HG03575 (cell line): ENCODE data around the gene CDCA4.

Experiments used
- ATAC-seq: cut with Tn5 transposase; IDR thresholded peaks from one replicate; pipeline ENCODE4 v1.9.1; 2021; ENCODE audit not compliant: unreplicated experiment, insufficient number of reproducible peaks, low FRiP score; ENCODE audit errors: extremely low read depth

The CDCA4 gene

DNA sequence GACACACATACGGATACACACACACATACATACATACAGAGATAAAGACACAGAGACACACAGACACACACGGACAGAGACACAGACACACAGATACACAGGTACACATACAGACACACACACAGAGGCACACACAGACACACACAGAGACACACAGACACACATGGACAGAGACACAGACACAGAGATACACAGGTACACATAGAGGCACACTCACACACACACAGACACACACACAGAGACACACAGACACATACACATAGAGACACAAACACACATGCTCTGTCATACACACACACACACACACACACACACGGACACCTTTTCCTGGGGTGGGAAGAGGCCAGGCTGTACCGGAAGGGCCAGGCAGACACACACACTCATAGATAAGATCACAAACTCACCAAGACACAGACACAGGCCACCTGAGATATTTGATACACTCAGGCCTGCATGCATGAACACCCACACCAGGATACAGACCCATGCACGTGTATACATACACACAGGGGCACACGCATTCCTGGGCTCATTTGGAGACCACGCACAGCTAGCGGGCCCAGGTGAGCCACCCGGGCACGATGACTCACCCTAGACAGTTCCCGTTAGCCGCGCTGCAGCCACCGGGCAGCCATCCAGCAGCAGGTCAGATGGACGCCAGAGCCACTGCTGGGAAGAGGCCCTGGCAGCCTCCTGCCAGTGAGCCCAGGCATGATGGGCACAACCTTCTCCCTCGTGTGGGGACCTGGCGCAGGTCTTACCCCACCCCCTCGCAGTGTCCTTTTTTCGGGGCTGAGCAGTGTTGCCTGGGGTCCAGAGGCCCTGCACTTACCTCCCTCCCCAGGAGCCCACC, 40.9 kb downstream of the CDCA4 start:
- ATAC-seq: no peak

- ATAC-seq: no peak
Observed at GRCh38 chr14:104978746-104979691, 41.9 kb downstream of the CDCA4 start.

DNA sequence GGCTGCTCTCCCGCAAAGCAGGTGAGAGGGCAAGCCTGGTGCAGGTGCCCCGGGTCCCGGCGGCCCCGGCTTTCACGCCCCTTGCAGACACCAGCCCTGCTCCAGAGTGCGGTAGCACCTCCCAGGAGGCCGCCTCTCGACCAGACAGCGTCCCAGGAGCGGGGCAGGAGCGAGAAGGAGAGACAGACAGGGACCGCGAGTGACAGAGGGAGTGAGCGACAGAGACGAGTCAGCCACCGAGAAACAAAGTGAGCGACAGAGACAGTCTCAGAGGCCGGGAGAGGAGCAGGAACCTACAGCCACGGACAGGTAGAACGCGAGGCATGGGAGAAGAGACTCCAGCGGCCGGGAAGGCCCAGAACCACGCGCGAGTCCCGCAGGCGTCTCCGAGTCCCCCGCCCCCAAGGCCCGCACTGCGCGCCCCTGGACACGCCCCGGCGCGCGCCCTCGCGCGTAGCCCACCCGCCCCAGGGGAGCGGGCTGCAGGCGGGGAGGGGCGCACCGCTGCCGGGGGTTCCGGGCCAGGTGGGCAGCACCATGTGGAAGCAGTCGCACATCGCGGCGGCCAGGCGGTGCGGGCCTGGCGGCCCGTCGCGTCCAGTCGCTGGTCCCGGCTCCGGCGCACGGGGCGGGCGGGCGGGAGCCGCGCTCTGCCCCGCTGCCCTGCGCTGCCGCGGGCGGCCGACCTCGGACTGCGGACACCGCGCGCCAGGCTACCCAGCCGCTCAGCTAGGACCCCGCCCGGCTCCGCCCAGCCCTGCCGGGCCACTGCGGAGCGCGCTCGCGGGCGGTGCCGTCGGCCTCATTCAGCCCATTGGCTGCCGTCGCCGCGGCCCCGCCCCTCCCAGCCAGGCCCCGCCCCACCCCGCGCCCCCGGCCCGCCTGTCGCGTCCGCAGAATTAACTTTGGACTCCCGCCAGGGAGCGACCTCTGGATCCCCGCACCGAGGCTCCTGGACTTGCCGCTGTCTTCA, 42.9 kb downstream of the CDCA4 start, which contains the start of gene AHNAK2:
Gene AHNAK2, minus strand, starts transcription at position 694 of the 973 bp plus-strand sequence. Its CDS starts 137 bp downstream, at position 557.
- ATAC-seq: no peak

DNA sequence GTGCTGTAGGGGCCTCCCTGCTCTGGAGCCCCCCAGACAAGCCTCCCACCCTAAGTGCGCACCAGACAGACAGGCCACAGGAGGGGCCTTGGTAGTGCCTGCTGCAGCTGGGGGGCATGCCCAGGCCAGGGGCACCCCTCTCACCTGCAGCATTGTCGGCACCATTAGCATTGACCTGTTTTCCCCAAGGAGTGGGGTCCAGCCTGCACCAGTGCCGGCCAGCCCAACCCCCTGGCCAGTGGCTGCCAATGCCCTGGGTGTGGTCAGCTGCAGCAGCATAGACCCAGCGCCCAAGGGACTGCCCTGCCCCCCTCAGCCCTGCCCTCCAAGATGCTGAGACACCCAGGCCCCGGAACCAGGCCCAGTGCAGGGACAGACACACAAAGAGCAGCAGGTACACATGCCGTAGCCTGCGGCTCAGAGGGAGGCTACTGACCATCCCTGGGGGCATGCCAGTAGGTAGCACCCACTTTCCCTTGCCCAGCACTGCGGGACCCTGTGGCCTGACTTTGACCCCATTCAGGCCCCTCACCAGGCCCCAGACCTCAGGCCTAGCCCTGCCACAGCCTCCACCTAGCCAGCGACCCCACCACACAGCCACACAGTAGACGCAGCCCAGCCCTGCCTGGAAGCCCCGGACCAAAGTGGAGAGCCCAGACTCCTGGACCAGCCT, 43.7 kb downstream of the CDCA4 start:
- no peak for ATAC-seq

DNA sequence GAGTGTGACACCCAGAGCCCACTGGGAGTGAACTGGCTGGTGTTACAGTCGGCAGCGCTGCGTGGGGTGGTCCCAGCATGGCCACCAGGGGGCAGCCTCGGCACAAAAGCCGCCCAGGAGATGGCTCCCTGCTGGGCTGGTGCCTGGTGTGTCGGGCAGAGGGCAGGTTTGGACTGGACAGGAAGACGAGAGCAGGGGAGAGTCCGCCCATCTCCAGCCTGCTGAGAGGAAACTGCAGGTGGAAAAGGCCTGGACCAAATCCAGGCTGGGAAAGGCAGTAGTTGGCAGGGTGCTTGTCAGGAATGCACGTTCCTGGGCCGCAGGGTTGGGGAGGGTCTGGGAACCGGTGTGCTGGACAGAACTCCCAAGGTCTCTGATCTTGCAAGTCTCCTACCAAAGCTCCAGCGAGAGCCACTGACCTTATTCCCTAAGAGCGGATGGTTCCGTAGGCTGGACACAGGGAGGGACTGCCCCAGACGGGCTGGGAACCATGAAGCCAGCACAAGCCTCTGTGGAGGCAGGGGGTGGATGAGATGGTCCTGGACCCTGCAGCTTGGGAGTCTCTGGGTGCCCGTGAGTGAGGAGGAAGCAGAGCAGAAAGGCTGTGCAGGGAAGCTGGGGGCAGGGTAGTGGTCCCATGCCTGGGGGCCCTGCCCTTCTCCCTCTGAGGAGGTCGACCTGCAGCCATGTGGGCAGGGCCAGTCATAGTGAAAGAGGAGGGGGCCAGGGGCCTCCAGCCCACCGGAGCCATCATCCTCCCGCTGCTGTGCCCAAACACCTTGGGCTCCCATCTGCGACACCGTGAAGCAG, 44.5 kb downstream of the CDCA4 start:
- ATAC-seq: no peak

DNA sequence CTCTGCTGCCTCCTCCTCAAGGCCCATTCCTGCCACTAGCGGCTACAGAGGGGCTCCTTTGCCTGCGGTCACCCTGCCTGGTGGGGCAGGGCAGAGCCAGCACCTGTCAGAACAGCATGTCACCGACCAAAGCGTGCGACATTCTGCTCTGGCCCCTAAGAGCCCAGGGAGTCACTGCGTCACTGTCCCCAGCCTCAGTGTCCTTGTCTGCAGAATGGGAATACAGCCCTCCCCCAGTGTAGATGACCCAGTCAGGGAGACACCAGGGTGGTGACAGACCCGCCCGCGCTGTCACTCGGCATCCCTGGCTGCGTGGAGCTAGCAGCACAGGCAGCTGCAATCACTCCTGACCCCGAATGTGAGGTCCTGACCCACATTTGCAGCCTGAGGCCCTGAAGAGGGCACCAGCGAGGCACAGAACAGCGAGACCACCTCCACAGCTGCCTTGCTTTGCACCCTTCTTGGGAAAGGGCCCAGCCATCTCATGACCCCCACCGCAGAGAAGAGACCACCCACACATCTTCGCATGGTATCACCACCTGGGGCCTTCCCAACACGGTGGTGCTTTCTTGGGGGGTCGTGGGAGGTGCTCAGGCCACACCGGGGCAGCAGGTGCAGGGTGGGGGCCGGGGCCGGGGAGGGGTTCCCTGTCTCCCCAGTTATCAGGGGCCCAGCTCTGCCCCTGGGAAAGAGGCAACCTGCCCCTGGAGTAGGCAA, 45.2 kb downstream of the CDCA4 start:
- no peak for ATAC-seq

DNA sequence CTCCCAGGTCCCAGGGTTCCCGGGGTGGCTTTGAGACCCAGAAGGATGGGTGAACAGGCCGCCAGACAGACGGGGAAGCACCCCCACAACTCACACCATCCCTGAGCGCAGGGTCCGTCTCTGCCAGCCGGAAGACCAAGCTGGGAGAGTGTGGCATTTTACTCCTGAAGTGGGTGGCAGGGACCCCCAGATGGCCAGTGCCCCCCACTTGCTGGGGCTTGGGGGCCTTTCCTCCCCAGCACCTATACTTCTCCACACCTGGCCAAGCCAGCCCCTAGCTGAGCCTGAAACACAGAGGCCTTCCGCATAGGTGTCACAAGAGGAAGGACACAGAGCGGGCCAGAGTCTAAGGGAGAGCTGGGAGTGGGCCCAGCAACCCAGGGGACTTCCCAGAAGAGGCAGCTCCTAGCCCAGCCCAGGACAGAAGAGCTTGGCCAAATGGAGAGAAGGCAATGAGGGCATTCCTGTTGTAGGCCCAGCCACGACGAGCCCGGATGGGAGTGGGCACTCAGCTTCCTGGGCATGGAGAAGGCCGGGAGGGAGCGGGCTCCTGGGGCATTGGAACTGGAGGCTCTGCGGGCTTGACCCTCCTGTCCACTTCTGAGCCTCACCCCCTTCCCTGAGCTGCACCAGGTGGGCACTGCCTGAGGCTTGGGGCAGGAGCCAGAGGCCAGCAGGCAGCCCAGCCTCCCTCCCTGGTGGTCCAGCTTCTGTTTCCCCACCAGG, 46.1 kb downstream of the CDCA4 start:
- ATAC-seq: no peak

DNA sequence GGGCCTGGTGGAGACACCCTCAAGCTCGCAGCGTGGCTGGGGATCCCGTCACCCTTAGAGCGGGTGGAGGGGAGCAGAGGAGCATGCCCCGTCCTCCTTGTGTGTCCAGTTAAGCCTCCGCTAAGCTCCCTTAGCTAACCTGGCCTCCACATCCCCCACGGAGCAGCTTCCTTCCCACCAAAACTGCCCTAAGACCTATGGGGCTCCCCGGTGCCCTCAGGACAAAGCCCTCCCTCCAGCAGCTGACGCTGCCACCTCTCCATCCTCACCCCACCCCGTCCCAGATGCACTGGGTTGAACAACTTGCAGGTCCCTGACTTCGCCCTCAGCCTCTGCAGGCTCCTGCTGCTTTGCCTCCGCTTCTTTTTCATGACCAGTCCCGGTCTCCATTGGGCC, 46.7 kb downstream of the CDCA4 start:
- no peak for ATAC-seq

GRCh38 chr14:104973385-104974145, 47.3 kb downstream of the CDCA4 start:
- no peak for ATAC-seq

- no peak for ATAC-seq
Observed at GRCh38 chr14:104973135-104973384, 47.8 kb downstream of the CDCA4 start.

DNA sequence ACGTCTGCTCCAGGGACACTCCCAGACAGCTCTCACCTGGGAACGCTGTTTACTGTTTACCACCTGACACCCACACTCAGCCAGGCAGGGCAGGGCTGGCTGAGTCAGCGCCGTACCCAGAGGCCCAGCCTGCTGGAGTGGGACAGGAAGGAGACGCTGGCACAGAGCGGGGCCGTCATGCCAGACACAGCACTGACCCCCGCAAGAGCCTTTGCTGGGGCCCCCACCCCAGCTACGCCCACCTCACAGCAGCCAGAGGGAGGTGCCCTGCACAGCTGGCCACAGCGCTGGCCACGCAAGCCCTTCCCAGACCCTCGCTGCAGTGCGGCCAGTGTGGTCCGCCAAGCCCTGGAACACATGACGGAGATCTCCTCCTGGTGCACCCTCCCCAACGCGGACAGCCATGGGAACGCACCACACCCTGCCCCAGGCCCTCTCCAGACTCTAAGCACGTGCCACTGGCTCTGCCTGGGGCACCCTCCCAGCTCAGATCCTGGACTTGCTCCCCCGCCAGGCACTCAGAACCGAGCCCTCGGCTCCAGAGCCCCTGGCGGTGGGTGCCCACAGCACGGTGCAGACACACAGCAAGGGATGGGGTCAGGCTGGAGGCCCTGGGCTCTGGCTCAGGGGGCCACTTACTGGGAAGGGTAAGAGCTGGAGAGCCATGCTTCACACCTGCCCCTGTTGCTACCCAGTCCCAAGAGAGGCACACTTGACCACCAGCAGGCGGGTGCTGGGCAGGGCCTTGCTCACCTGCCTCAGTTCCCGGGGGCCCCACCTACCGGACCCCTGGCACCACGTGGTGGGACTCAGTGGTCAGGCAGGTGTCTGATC, 48.4 kb downstream of the CDCA4 start:
- ATAC-seq: no peak

DNA sequence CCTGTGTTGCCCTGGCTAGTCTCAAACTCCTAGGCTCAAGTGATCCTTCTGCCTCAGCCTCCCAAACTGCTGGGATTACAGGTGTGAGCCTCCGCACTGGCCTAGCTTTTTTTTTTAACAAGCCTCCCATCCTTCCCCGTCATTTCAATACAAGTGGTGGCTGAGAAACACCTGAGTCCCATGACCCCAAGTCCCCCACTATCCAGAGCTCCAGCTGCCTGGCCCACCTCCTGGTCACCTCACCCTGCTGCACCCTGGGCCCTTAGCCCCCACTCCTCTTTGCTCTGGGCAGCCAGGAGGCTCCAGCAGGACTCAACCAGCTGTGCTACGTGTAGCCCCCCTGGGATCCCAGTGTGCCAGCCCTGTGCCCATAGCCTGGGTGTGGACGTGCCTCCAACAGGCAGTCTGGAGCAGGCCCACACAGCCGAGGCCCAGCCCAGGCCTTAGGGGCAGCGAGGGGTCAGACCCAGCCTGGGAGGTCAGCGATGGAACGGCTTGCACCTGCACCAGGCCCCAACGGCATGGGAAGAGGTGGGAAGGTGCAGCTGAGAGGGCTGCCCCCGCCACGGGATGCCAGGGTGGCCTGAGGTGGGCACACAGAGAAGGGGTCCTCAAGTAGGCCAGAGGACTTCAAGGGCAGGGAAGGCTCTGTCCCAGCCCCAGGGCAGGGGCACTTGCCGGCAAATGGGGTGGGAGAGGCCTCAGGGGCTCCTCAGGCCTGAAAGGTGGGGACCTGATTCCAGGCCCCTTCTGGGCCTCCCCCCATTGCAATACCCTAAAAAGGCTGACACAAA, 49.2 kb downstream of the CDCA4 start:
- ATAC-seq: no peak

DNA sequence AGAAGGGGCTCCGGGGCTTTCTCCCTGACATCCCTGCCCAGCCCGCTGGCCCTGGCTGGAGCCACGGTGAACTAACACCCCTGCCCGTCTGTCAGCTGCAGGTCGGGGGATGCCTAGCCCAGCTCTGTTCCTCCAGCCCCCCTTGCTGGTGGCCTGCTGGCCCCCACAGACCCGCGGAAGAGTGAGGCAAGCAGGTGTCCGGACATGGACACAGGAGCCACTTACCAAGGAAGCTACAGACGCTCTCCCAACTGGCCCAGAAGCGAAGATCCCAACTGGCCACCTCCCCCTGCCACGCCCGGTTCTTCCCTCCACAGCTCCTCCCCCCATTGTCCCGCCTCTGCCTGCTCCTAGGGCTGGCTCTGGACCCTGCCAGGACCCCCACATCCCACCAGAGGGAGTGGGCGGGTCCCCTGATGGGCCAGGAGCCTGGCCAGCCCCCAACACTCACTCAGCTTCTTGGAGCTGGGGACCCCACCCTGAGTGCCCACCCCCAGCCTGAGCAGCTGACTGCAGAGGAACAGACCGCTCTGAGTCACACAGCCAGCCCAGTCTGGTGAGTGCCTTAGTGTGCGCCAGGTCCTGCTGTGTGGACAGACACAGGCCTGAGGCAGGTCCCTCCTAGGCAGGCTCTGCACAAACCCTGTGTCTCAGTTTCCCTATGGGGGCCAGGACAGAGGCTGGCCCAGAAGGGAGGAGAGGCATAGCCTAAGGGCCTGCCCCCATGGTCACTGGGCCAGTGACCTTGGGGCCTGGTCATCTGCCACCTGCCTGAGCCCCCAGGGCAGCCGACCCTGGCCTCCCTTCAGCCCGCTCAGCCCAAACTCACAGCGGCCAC, 50.4 kb downstream of the CDCA4 start:
- no peak for ATAC-seq
